HCT116 (cell line): Measurements from ENCODE around the gene LMBR1. TPM values are rescaled to one million over a fixed set of nuclear protein-coding genes. Genes with fewer than 3 reads are reported as not detected.

ENCODE experiments used
- ATAC-seq: fragments of 200-7000 bp; cut with Tn5 transposase; 2 replicates; pipeline ENCODE4 v1.9.1; 2020; ENCODE audit warnings: mild to moderate bottlenecking, moderate library complexity
- BruUV-seq: library from RNA; stranded (reverse); fragments of 400-500 nt; replicated peaks from 2 replicates; lab custom pipeline; 2021; lab: Mats Ljungman, UMichigan
- CTCF ChIA-PET: fragments of 300-600 bp; sonication (Branson Sonifier 250); formaldehyde crosslinking; loops from one replicate; lab custom pipeline; 2021; ENCODE audit warnings: antibody characterized with exemption; lab: Charles Lee
- POLR2A ChIA-PET: fragments of 300-600, 350-600 bp; sonication (Branson Sonifier 250); formaldehyde crosslinking; loops from one replicate; lab custom pipeline; 2021; ENCODE audit warnings: antibody characterized with exemption; lab: Charles Lee
- RAD21 ChIA-PET, 2 experiments: fragments of 300-600 bp; sonication (Branson Sonifier 250); formaldehyde crosslinking; loops; one replicate each; lab custom pipeline; 2023; ENCODE audit warnings: low total read pairs in 2 of 2; ENCODE audit not compliant: uncharacterized antibody in 2 of 2, unreplicated experiment in 2 of 2, low non-redundant PET in 1 of 2; lab: Charles Lee
- DNase-seq: peaks from one replicate; pipeline ENCODE4 v3.0.0-alpha.2; 2010; ENCODE audit warnings: low read depth, low spot score
- H2AFZ ChIP-seq: fragments of 200-600 bp; shearing (Covaris generic), sonication (generic); 2 replicates; pipeline ENCODE4 v1.6.1; 2017; ENCODE audit warnings: low read depth, mixed run types, mixed read lengths, antibody characterized with exemption, low read length; ENCODE audit not compliant: poor library complexity, severe bottlenecking
- H3K27ac ChIP-seq: 2 replicates; pipeline ENCODE4 v1.5.1; 2012; ENCODE audit warnings: low read depth, low read length
- H3K27me3 ChIP-seq: fragments of 200-600 bp; sonication (generic); 2 replicates; pipeline ENCODE4 v1.6.1; 2016; ENCODE audit warnings: mixed run types, low read length, mixed read lengths; ENCODE audit not compliant: insufficient read depth
- H3K36me3 ChIP-seq, 2 experiments: fragments of 200-500 bp in 1 of 2; fragments of 200-600 bp in 1 of 2; sonication (Bioruptor generic) in 1 of 2; sonication (generic) in 1 of 2; 2 replicates each; pipeline versions ENCODE4 v1.5.1 to v1.6.1; 2014 to 2016; ENCODE audit warnings: low read length in 2 of 2, inconsistent platforms in 1 of 2, mixed read lengths in 1 of 2, mixed run types in 1 of 2; ENCODE audit not compliant: insufficient read depth in 2 of 2, control insufficient read depth in 1 of 2
- H3K4me1 ChIP-seq, 2 experiments: fragments of 200-600 bp in 1 of 2; sonication (generic) in 1 of 2; 2 replicates each; pipeline versions ENCODE4 v1.5.1 to v1.6.1; 2012 to 2017; ENCODE audit warnings: low read length in 2 of 2, inconsistent platforms in 1 of 2, mild to moderate bottlenecking in 1 of 2, mixed read lengths in 1 of 2, mixed run types in 1 of 2, moderate library complexity in 1 of 2; ENCODE audit not compliant: insufficient read depth in 2 of 2, control insufficient read depth in 1 of 2
- H3K4me2 ChIP-seq: fragments of 200-600 bp; sonication (generic); 2 replicates; pipeline ENCODE4 v1.6.1; 2017; ENCODE audit warnings: mixed run types, low read length, mixed read lengths
- H3K4me3 ChIP-seq, 2 experiments: fragments of 200-600 bp in 1 of 2; sonication (generic) in 1 of 2; replicated peaks in 1 of 2; 2 replicates each; pipeline ENCODE4 v1.5.1; 2011 to 2016; ENCODE audit warnings: low read length in 2 of 2, control low read depth in 1 of 2, low read depth in 1 of 2, mild to moderate bottlenecking in 1 of 2, mixed read lengths in 1 of 2, mixed run types in 1 of 2
- H3K79me2 ChIP-seq: fragments of 200-600 bp; sonication (generic); 2 replicates; pipeline ENCODE4 v1.6.1; 2017; ENCODE audit warnings: mild to moderate bottlenecking, mixed run types, low read length, moderate library complexity, mixed read lengths; ENCODE audit not compliant: insufficient read depth
- H3K9ac ChIP-seq: fragments of 200-600 bp; sonication (generic); 2 replicates; pipeline ENCODE4 v1.6.1; 2016; ENCODE audit warnings: low read length, mixed read lengths
- H3K9me2 ChIP-seq: fragments of 200-600 bp; sonication (generic), shearing (Covaris generic); 2 replicates; pipeline ENCODE4 v1.6.1; 2017; ENCODE audit warnings: mixed run types, mild to moderate bottlenecking, moderate library complexity; ENCODE audit not compliant: insufficient read depth
- H3K9me3 ChIP-seq, 2 experiments: fragments of 200-500 bp in 1 of 2; fragments of 200-600 bp in 1 of 2; sonication (Bioruptor generic) in 1 of 2; sonication (generic) in 1 of 2; 2 replicates each; pipeline ENCODE4 v1.6.1; 2014 to 2017; ENCODE audit warnings: low read length in 2 of 2, mixed read lengths in 2 of 2, inconsistent platforms in 1 of 2, low read depth in 1 of 2, mild to moderate bottlenecking in 1 of 2, mixed run types in 1 of 2, moderate library complexity in 1 of 2; ENCODE audit not compliant: control insufficient read depth in 1 of 2, insufficient read depth in 1 of 2
- H4K20me1 ChIP-seq: fragments of 200-600 bp; sonication (generic), shearing (Covaris generic); 2 replicates; pipeline ENCODE4 v1.6.1; 2017; ENCODE audit warnings: mixed run types, mild to moderate bottlenecking, moderate library complexity; ENCODE audit not compliant: insufficient read depth
- ELF1 ChIP-seq: IDR thresholded peaks from 2 replicates; pipeline ENCODE4 v1.6.1; 2012; ENCODE audit warnings: low read depth, borderline replicate concordance
- EZH2phosphoT487 ChIP-seq: fragments of 200-600 bp; IDR thresholded peaks from 2 replicates; pipeline ENCODE4 v1.6.1; 2018; ENCODE audit warnings: antibody characterized with exemption, borderline replicate concordance
- POLR2A ChIP-seq: IDR thresholded peaks from 2 replicates; pipeline ENCODE4 v1.7.0; 2011; ENCODE audit warnings: borderline replicate concordance; ENCODE audit not compliant: insufficient read depth, insufficient read length; ENCODE audit errors: extremely low read depth
- RAD21 ChIP-seq: IDR thresholded peaks from 2 replicates; pipeline ENCODE4 v1.6.1; 2012; ENCODE audit warnings: low read depth, mild to moderate bottlenecking
- ZFX ChIP-seq: fragments of 450-650 bp; IDR thresholded peaks from 2 replicates; pipeline ENCODE4 v1.6.1; 2017
- ZNF274 ChIP-seq: fragments of 200-500 bp; sonication (Bioruptor generic); IDR thresholded peaks from 2 replicates; pipeline ENCODE4 v1.6.1; 2014; ENCODE audit warnings: mild to moderate bottlenecking, low read depth, low read length, inconsistent platforms
- intact Hi-C: fragments of 100-400 bp; cut with micrococcal nuclease; formaldehyde crosslinking; loops from 2 replicates; pipeline ENCODE4 v1.10.0; 2022
- total RNA-seq: library from RNA; stranded (reverse); gene quantifications from one replicate; pipeline ENCODE4 v1.2.1, GENCODE V29; 2021; ENCODE audit not compliant: unreplicated experiment
- TF ChIP-seq, protein P1 (sequence below): IDR thresholded peaks from 2 replicates; pipeline ENCODE4 v1.6.1; 2012
- TF ChIP-seq, protein P2 (sequence below): IDR thresholded peaks from 2 replicates; pipeline ENCODE4 v1.6.1; 2011; ENCODE audit warnings: mild to moderate bottlenecking, low read length, moderate library complexity; ENCODE audit not compliant: insufficient replicate concordance; ENCODE audit errors: extremely low read depth
- TF ChIP-seq, protein P3 (sequence below), 3 experiments: fragments of 200-600 bp in 1 of 3; sonication (generic) in 1 of 3; IDR thresholded peaks in 2 of 3; conservative IDR thresholded peaks in 1 of 3; 2 replicates each; pipeline ENCODE4 v1.5.1; 2012 to 2017; ENCODE audit warnings: low read depth in 2 of 3, low read length in 2 of 3, antibody characterized with exemption in 1 of 3, borderline replicate concordance in 1 of 3, control low read depth in 1 of 3, mild to moderate bottlenecking in 1 of 3, mixed read lengths in 1 of 3, mixed run types in 1 of 3, moderate library complexity in 1 of 3; ENCODE audit not compliant: insufficient read depth in 1 of 3

Gene LMBR1
- total RNA-seq, 1 experiment from 2014 or later = 84.0 TPM

DNA sequence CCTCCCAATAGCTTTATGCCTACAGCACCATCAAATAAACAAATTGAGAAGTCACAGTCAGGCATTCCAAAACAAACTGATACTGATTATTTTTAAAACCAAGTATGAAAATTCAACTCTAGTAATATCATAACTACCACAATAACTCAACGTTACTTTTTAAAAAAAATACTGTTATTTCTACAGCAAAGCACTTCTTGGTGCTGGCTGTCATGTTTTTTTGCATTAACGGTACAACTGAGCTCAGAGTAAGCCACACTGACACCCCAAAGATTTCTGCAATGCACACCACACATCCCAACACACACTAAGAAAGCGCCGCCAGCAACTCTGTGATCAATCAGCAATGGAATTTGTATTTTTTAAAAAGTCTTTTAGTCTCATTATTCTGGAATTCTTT lies 138.8 kb downstream of the LMBR1 start:
- ATAC-seq (no peak), DNase-seq (no peak)
- Histone ChIP-seq H2AFZ (no peak overlapping the region), H3K4me3 (no peak overlapping the region), H3K9me3 (no peaks in the 10 kb centered on the region), H3K9me2 (no peaks in the 10 kb centered on the region), H3K4me2 (no peak overlapping the region), H3K4me1 (peaks cover 0 to 22% of the 10 kb centered on the region in 2 experiments; a peak in 2 of 4 replicates), H3K79me2 (peaks cover 8% of the 10 kb centered on the region; the same call in 1 of the 2 replicates), H3K27me3 (no peaks in the 10 kb centered on the region), H3K36me3 (0 out of 4 replicates have a peak, but pooled peaks cover 0 to 2% of the 10 kb centered on the region in 2 experiments), H3K27ac (no peak overlapping the region), H4K20me1 (no peaks in the 10 kb centered on the region; the same call in 1 of the 2 replicates), H3K9ac (no peak overlapping the region)
- RAD21 ChIA-PET = no interaction called here
- intact Hi-C loops = no loop called here
- POLR2A ChIA-PET = no interaction called here
- TF ChIP-seq RAD21 (no peak), ZNF274 (no peak), EZH2phosphoT487 (no peak), ELF1 (no peak), POLR2A (no peak), ZFX (no peak)
- TF ChIP-seq, protein P1, sequence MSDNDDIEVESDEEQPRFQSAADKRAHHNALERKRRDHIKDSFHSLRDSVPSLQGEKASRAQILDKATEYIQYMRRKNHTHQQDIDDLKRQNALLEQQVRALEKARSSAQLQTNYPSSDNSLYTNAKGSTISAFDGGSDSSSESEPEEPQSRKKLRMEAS = no peak
- TF ChIP-seq, protein P2, sequence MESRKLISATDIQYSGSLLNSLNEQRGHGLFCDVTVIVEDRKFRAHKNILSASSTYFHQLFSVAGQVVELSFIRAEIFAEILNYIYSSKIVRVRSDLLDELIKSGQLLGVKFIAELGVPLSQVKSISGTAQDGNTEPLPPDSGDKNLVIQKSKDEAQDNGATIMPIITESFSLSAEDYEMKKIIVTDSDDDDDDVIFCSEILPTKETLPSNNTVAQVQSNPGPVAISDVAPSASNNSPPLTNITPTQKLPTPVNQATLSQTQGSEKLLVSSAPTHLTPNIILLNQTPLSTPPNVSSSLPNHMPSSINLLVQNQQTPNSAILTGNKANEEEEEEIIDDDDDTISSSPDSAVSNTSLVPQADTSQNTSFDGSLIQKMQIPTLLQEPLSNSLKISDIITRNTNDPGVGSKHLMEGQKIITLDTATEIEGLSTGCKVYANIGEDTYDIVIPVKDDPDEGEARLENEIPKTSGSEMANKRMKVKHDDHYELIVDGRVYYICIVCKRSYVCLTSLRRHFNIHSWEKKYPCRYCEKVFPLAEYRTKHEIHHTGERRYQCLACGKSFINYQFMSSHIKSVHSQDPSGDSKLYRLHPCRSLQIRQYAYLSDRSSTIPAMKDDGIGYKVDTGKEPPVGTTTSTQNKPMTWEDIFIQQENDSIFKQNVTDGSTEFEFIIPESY = no peak
- TF ChIP-seq, protein P3, sequence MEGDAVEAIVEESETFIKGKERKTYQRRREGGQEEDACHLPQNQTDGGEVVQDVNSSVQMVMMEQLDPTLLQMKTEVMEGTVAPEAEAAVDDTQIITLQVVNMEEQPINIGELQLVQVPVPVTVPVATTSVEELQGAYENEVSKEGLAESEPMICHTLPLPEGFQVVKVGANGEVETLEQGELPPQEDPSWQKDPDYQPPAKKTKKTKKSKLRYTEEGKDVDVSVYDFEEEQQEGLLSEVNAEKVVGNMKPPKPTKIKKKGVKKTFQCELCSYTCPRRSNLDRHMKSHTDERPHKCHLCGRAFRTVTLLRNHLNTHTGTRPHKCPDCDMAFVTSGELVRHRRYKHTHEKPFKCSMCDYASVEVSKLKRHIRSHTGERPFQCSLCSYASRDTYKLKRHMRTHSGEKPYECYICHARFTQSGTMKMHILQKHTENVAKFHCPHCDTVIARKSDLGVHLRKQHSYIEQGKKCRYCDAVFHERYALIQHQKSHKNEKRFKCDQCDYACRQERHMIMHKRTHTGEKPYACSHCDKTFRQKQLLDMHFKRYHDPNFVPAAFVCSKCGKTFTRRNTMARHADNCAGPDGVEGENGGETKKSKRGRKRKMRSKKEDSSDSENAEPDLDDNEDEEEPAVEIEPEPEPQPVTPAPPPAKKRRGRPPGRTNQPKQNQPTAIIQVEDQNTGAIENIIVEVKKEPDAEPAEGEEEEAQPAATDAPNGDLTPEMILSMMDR (IDR thresholded peaks at IDR 0.05 in 2 of 3, conservative IDR thresholded peaks at IDR 0.05 in 1 of 3; ENCODE audit: borderline replicate concordance in 1 of 3, insufficient read depth in 1 of 3, low read depth in 2 of 3, low read length in 2 of 3) = no peak
- CTCF ChIA-PET = interaction anchor here (1.2 kb wide), 2 partner anchors 8 to 9 kb away, joined by 3 read pairs; no protein-coding TSS in a partner anchor
- no TSS peak for BruUV-seq
